T-helper 2 cell (primary cell): ENCODE data around the gene IRX3.
"Not testable (repeated sequence)": the region's sequence is repeated elsewhere in the genome, so short reads cannot be mapped to it uniquely, and the experiment has no call there.

Source experiments
- DNase-seq, 5 experiments: peaks; one replicate each; pipeline versions ENCODE4 v3.0.0 to v3.0.0-alpha.2; 2012 to 2022

IRX3 gene

DNA sequence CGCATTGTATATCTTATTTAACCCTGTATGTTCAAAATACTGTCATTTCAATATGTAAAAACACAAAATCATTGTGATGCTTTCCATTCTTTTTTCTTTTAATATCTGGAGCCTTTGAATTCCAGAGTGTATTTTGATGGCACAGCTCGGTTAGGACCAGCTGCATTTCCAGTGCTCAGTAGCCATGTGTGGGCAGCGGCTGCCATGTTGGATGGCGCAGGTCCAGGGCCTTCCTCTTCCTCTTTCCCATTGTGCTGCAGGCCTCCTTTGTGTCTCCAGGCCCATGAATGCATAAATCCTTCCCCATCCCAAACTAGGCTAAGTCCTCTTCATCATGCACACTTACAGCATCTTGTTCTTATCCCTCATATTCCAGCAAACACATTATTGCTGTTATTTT, 13.0 kb downstream of the IRX3 start:
- DNase-seq, result no peak

DNA sequence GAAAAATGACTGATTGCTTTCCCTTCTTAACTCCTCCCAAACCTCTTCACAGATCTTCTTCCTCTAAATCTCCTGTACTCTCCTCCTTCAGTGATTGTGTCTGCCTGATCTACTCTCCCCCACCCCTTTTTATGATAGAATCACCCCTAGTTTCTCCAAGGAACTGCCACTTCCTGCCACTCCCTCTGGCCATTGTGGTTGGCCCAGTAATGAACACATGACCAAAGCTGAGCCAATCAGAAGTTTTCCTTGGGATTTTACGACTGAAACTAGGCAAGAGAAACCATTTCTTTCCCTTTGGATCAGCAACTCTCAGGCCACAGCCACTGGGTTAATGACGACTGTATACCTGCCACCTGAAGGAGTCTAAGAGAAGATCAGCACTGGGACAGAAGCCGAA, 15.9 kb downstream of the IRX3 start:
- no peak for DNase-seq

DNA sequence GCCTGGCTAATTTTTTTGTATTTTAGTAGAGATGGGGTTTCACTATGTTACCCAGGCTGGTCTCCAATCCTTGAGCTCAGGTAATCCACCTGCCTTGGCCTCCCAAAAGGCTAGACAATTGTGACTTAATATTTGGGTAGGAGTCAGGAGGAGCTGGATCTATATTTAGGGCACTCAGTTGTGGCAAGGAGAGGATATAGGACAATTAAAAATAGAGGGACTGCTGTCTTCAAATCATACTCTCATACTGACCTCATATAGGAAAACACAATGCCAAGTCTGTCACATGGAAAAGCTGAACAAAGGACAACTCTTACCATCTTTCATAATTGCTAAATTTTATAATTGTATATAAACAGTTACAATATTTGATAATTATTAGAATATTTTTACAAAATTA, 17.1 kb downstream of the IRX3 start:
- DNase-seq, result no peak

DNA sequence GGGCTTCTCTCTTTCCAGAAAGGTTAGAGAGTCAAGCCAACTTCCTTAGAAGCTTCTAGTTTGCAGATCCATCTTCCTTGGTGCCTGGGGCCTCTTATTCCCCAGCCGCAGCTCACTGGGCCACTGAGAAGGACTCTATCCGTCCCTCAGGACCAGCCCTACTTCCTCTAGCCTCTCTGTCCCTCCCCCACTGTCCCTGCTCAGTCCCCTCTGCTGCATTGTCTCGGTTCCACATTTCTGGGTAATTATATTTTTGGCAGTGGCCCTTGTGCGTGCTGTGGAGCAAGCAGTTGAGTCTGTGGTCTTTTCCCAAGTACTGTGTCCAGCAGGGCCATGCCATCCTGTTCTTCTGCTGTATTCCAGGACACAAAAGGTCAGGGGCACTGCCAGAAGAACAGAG, 17.8 kb downstream of the IRX3 start:
- DNase-seq, result no peak

DNA sequence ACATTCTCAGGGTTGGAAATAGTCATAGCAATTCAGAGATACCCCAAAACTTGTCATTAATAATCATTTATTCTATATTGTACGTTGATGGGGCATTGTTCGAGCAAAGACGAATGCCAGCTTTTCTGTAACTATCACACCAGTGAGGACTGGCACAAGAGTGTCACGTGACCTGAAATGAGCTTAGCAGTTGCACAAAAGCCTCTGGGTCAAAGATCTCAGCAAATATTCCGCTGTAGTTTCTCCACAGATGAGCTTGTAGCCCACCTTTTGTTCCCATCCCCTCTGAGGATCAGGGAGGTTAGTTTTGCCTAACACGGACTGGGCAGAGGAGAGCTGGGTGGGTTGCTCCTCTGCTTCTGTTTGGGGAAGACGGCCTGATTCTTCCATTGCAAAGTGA, 18.2 kb downstream of the IRX3 start:
- no peak for DNase-seq

DNA sequence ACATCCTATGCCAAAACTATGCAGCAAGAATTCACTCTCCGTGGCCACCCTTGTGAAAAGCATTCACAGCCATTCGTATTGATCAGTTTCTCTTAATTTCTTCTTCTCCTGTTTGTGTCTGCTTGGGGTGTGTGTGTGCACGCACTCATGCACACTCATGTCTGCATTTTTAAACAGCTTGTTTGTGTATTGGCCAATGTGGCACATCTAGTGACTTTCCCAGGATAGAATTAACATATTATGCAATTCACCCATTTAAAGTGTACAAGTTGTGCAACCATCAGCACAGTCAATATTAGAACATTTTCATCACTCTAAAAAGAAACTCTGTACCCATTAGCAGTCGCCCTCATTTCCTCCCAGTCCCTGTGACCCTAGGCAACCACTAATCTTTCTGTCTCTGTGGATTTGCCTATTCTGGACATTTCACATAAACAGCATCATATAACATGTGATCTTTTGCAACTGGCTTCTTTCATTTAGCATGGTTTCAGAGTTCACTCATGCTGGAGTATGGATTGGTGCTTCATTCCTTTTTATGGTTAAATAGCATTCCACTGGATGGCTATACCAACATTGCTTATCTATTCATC, 20.1 kb downstream of the IRX3 start:
- DNase-seq, result no peak

DNA sequence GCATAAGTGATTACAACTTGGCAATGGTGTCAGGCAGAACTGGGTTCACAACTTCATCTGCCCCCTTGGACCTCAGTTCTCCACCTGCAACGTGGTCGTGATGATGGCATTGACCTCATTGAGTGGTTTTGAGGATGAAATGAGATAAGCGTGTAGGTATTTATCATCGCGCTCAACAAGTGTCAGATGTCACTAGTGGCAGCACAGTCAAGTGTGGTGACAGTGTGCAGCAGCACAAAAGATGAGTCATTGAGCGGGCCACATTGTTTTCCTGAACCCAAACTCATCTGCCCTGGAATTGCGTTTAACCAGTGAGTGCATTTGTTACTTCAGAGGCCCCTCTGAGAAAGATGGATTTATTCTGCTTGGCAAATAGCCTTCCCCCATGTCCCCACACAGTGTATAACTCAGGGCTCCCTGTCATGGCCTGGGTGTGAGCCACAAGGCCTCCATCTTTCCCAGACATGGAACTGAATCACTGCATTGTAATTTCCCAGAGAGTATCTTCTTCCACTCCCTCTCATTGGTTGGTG, 20.9 kb downstream of the IRX3 start:
- DNase-seq, result no peak

DNA sequence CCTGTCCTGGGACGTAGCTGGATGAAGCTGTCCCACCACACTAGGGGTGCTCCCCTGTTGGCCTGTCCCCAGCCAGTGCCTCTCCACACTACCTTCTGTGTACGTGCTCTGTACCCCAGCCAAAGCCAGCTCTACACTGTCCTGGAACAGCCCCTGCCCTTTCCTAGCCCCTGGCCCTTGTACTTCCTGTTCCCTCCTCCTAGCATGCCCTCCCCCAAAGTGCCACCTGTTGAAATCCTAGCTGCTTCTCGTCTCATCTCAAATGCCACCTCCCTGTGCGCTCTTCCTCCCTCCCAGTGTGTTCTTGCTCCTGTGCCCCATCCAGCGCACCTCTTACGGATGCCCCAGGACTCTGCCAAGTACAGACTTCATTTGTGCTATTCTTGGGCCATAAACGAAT, 33.5 kb downstream of the IRX3 start:
- DNase-seq, result no peak

DNA sequence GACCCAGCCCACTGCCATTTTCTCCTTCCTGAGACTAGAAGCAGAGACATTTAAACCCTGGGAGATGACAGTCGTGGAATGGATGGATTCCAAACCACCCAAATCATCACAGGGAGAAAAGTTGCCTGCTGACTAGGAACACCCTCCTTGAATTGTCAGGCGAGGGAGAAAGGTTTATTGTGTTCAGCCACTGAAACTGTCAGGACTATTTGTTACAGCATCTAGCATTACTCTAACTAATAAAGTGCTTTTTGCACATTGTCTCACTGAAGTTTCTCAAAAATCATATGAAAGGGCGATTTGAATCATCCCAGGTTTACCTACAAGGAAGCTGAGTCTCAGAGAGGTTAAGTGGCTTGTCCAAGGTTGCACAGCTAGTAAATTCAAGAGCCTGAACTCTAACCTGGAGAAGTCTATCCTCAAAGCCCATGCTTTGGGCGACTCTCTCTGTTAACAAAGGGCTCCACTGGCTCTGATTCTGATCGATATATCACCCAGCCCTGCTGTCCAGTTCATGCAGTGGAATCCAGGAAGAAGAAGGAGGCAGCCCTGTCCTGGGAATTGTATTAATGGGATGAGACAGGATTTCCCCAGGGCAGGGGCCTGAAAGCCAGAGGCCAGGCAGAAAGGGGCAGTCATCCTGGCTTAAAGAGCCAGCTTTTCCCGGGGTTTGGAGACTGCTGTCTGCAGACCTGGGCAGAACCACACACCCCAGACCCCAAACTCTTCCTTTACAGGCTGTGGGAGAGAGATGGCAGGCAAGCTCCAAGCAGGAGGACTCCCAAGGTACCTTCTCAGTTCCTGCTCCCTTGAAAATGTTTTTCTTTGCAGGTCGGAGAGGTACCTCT, 37.5 kb downstream of the IRX3 start:
- no peak for DNase-seq

DNA sequence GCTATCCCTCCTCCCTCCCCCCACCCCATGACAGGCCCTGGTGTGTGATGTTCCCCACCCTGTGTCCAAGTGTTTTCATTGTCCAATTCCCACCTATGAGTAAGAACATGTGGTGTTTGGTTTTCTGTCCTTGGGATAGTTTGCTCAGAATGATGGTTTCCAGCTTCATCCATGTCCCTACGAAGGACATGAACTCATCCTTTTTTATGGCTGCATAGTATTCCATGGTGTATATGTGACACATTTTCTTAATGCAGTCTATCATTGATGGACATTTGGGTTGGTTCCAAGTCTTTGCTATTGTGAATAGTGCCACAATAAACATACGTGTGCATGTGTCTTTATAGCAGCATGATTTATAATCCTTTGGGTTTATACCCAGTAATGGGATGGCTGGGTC, 38.9 kb downstream of the IRX3 start:
- not testable (repeated sequence) for DNase-seq

DNA sequence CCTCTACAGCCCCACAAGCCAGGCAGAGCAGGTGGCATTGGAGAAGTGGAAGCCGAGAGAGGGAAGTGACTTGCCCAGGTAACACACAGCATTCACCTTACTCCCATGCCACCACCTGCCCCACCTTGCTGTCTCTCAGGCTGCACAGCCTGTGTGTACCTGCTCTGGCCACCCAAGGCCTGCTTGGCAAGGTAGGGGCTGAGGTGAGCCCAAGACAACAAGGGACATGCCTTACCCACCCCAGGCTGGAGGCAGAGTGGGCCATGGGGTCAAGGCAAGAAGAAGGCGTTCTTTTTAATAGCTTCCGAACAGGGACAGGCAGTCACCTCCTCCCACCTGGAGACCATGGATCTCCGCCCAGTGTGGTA, 40.1 kb downstream of the IRX3 start:
- no peak for DNase-seq

DNA sequence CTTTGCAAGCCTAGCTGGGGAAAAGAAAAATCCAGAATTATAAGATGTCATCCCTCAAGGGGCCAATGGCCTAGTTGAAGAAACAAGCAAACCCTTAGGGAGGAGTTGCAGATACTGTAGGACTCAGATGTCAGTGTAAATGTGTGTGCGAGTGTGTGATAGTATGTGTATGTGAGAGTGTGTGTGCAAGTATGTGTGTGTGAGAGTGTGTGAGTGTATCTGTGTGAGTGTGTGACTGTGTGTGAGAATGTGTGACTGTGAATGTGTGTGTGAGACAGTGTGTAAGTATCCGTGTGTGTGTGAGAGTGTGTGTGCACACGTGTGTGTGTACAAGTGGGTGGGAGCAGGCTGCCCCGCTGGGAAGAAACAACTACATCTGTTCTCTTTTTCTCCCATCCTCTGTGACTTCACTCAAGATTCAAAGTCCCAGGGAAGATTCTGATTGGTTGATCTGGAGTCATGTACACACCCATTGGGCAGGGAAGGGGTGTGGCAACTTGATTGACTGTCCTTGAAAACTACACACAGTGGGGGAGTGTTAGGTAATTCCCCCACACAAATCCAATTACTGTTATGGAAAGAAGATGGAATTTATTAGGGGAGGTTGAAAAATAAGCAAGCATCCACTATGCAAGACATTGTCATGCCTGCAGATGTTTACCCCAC, 40.7 kb downstream of the IRX3 start:
- DNase-seq, result no peak

DNA sequence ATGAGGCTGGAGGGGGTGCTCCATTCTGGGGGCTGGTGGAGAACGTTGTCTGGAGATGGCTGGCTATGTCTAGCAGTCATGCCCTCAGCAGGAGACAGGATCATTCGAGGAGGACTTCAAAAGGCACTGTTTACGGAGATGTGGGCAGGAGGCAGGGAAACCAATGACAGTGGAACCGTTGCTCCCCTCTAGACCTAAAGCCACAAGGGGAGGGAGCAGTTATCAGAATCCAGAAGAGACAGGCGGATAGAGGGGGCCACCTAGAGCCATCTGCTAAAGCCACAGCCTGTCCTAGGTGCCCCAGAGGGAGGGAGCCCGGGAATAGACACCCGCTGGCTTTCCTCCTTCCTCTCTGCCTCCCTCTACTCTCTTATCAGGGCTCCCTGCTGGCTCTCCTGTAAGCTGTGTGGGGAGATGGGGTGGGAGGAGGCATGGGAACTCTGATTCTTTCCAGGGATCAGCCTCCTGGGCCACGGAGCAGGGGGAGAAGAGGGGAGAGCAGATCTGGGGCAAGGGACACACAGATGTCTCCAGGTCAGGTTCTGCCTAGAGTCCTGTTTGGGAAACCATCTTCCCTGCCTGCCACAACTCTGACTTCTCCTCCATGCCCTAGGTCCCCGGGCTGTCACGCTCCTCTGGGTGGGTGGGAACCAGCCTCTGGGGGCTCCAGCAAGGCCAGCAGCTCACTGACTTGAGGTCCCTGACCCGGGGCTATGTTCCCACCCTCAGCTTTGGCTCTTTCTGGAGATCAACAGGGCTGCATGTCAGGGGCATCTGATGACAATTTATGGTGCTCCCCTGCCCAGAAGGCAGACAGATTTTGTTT, 42.3 kb downstream of the IRX3 start:
- peak in 1 of 5 experiments; percentile 9 for DNase-seq

DNA sequence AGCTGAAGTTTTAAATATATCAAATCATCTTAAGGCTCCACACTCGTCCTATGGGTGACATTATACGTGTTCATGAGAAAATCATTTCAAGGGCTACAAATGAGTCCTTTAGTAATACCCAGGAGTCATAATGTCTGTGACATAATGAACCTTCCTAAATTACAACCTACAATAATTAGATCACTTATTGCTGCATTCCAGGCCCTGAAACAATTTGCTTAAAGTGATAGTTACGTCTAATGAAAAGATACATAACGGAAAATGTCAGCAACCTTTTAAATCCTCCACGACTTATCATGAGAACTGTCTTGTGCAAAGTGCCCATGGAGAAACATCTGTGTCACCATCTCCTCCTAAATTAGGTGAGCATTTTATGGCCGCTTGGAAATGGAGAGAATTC, 43.4 kb downstream of the IRX3 start:
- DNase-seq, result no peak

DNA sequence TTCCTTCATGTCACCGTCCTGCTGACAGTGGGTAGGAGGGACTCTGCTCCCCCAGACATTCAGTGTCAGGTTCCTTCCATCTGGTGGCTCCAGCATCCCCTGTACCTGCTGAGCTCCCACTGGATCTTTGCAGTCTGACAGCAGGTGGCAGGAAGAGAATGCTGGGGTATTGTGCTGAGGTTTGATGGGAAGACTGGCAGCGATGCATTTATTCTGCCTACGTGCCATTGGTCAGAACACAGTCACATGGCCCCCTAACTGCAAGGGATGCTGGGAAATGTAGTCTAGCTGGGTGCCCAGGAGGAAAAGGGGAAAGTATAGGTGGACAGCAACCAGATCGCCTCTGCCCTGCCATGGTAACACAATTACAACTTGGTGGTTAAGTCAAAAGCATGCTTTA, 44.4 kb downstream of the IRX3 start:
- DNase-seq, result no peak

DNA sequence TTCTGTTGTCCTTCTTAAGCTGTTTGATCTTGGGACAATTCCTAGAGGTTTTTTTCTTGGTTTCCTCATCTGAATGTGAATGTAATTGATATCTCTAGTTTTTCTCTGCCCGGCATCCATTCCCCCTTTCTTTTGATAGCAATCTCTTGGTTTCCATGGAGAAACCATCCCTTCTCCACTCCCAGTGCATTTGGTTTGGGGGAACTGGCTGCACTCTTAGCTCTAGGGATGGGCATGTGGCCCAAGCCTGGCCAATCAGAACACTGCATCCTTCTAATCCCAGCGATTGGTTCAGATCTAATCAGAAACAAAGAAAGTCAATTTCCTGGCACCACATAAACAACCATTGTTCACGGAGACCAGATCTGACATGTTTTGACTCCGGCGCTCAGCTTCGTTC, 45.1 kb downstream of the IRX3 start:
- DNase-seq, result no peak

DNA sequence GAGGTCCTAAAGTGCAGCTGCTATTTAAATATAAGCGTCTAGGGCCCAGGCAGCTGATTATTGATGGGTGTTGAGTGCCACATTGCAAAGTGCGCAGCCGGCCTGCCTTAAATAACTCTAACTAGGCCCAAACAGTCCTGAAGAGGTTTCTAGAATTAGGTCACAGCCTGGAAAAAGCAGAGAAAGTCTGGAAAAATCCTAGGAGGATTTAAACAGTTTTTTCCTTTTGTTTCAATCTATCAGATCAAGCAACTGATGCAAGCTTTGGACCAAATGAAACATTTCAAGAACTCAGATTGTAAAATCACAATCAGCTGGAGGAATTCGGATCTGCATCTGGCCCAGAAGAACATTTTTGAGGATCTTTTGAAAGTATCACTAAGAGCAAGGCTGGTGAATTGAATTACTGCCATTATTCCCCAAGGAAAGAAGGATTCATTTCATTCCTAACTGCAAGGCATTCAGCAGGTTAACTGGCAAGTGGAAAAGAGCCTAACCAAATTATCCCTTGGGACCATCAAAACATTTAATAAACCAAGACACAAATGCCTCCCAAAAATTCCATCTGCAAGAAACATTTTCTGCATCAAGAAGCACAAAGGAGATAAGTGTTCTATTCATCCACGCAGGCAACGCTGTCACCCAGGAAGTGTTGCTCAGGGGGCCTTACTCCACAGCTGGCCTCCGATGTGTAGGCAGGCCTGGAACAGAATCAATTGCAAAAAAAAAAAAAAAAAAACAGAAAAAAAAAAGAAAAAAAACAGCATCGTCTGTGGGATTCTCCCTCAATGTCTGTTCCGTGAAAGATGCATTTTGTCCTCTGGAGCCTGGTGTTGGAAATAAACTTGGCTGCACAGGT, 46.1 kb downstream of the IRX3 start:
- no peak for DNase-seq

DNA sequence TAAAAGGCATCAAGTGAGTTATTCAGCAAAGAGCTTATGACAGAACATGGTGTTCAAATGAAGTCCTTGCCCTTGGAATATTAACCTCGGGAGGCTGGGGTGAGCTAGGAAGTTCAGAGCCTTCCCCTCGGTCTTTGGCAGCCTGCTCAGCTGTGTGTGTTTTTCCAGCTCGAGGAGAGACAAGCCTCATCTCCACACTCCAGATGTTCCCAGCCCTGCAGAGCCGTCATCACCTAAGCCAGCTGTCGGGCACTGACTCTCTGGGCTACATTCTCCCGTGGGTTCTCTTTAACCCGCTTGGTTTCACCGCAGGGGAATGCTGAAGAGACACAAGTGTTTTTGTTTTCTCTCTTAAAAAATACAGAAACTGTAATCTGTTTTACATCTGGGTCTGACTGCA, 47.1 kb downstream of the IRX3 start:
- DNase-seq, result no peak

DNA sequence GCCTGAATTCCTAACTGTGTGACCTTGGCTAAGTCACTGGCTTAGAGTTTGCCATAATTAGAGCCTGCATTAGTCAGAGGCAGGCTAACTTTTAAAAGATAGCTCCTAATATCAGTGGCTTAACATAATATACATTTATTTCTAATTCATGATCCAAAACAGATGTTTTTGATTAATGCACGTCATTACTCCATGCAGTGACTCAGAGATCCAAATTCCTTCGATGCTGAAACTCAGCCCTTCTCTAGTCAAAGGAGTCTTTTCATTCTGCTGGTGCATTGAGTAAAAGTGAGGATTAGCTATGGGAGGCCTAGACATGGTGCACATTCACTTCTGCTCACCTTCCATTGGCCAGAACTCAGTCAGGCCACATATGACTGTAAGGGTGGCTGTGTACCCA, 49.8 kb downstream of the IRX3 start:
- DNase-seq, result no peak

DNA sequence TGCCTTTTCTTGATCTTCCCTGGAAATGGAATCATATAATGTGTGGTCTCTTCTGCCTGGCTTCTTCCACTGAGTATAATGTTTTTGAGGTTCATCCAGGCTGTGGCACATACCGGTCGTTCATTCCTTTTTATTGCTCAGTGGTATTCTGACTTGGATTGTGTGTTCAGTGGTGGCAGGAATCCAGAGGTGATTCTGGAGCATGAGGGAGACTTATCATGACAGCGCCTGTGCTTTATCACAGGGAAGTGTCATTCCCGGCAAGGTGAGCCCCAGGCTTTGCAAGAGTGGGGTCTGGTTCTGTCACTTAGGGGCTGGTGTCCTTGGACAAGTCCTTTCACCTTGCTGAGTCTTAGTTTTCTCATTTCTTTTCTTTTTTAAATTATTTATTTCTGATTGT, 53.0 kb downstream of the IRX3 start:
- DNase-seq, result no peak
